ENCODE results near the gene FZD4.
"Not testable (repeated sequence)": the region's sequence is repeated elsewhere in the genome, so short reads cannot be mapped to it uniquely, and the experiment has no call there.

FZD4 gene

DNA sequence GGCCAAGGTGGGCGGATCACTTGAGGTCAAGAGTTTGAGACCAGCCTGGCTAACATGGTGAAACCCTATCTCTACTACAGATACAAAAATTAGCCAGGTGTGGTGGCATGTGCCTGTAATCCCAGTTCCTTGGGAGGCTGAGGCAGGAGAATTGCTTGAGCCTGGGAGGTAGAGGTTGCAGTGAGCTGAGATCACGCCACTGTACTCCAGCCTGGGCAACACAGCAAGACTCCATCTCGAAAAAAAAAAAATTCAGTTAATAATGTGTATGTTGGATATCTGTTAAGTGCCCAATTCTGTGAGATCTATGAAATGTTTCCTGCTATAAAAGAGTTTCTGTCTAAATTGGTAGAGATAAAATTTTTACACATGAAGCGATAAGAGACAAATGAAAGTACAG lies 37.1 kb upstream of the FZD4 start:
- H3K27ac ChIP-seq (replicated peaks; ENCODE audit: low read length); H3K4me2 ChIP-seq (ENCODE audit: insufficient read depth, low read length, poor library complexity, severe bottlenecking); H2BK120ac ChIP-seq (ENCODE audit: low read depth, low read length); H2BK12ac ChIP-seq (ENCODE audit: low read length); H4K91ac ChIP-seq (ENCODE audit: low read depth, low read length, poor library complexity); H2AK5ac ChIP-seq (ENCODE audit: low read depth, low read length); H3K79me1 ChIP-seq (ENCODE audit: low read depth, low read length); H3K36me3 ChIP-seq (replicated peaks in 1 of 2; ENCODE audit: control insufficient read depth in 2 of 2, insufficient read depth in 2 of 2, low read length in 2 of 2); H3K23ac ChIP-seq (ENCODE audit: low read depth, low read length, poor library complexity); H3K9me3 ChIP-seq (replicated peaks in 1 of 2; ENCODE audit: control insufficient read depth in 2 of 2, insufficient read depth in 1 of 2, low read depth in 1 of 2, low read length in 2 of 2); H3K18ac ChIP-seq (ENCODE audit: low read length); H2BK5ac ChIP-seq (ENCODE audit: low read length); H3K4me3 ChIP-seq (ENCODE audit: low read length in 2 of 2); H3K9ac ChIP-seq (ENCODE audit: low read depth, low read length, poor library complexity); H2AFZ ChIP-seq (ENCODE audit: low read length); H3K27me3 ChIP-seq (ENCODE audit: control insufficient read depth in 3 of 3, insufficient read depth in 3 of 3, low read depth in 1 of 3, low read length in 3 of 3); H2BK15ac ChIP-seq (ENCODE audit: low read length); H3K4me1 ChIP-seq (ENCODE audit: control insufficient read depth in 2 of 2, insufficient read depth in 1 of 2, low read depth in 1 of 2, low read length in 2 of 2); H3K4ac ChIP-seq (ENCODE audit: low read length); H3K14ac ChIP-seq (ENCODE audit: low read length); H4K8ac ChIP-seq (ENCODE audit: low read depth, low read length); DNase-seq (ENCODE audit: low spot score): not testable (repeated sequence)
- WGBS, 2 donors (ENCODE audit: extremely low coverage in 2 of 2, insufficient read length in 2 of 2, insufficient replicate concordance in 1 of 2): no CpG with 5 or more reads among the region's 4 CpGs

- Histone ChIP-seq H2AK5ac (ENCODE audit: low read depth, low read length) (no peak overlapping the region), H3K4me3 (ENCODE audit: low read length in 2 of 2) (no peak overlapping the region), H2BK120ac (ENCODE audit: low read depth, low read length) (no peak overlapping the region), H3K4ac (ENCODE audit: low read length) (no peak overlapping the region), H2BK5ac (ENCODE audit: low read length) (no peak overlapping the region), H3K4me2 (ENCODE audit: insufficient read depth, low read length, poor library complexity, severe bottlenecking) (no peak overlapping the region), H3K27ac (replicated peaks; ENCODE audit: low read length) (no peak overlapping the region), H4K8ac (ENCODE audit: low read depth, low read length) (no peak overlapping the region), H3K9me3 (replicated peaks in 1 of 2; ENCODE audit: control insufficient read depth in 2 of 2, insufficient read depth in 1 of 2, low read depth in 1 of 2, low read length in 2 of 2) (no peaks in the 10 kb centered on the region), H2BK15ac (ENCODE audit: low read length) (no peak overlapping the region), H2BK12ac (ENCODE audit: low read length) (no peak overlapping the region), H3K4me1 (ENCODE audit: control insufficient read depth in 2 of 2, insufficient read depth in 1 of 2, low read depth in 1 of 2, low read length in 2 of 2) (peaks cover 1 to 3% of the 10 kb centered on the region in 2 donors), H2AFZ (ENCODE audit: low read length) (no peak overlapping the region), H3K18ac (ENCODE audit: low read length) (no peak overlapping the region), H3K9ac (ENCODE audit: low read depth, low read length, poor library complexity) (no peak overlapping the region), H3K14ac (ENCODE audit: low read length) (no peak overlapping the region), H3K36me3 (replicated peaks in 1 of 2; ENCODE audit: control insufficient read depth in 2 of 2, insufficient read depth in 2 of 2, low read length in 2 of 2) (no peaks in the 10 kb centered on the region), H3K27me3 (ENCODE audit: control insufficient read depth in 3 of 3, insufficient read depth in 3 of 3, low read depth in 1 of 3, low read length in 3 of 3) (peaks cover 0 to 8% (median 0%) of the 10 kb centered on the region in 3 experiments), H3K23ac (ENCODE audit: low read depth, low read length, poor library complexity) (no peak overlapping the region), H3K79me1 (ENCODE audit: low read depth, low read length) (no peaks in the 10 kb centered on the region), H4K91ac (ENCODE audit: low read depth, low read length, poor library complexity) (no peak overlapping the region)
- no peak for DNase-seq (ENCODE audit: low spot score)
- no CpG with 5 or more reads among the region's 5 CpGs for WGBS, 2 donors (ENCODE audit: extremely low coverage in 2 of 2, insufficient read length in 2 of 2, insufficient replicate concordance in 1 of 2)
Measured at GRCh38 chr11:86991341-86991740, 36.1 kb upstream of the FZD4 start.

DNA sequence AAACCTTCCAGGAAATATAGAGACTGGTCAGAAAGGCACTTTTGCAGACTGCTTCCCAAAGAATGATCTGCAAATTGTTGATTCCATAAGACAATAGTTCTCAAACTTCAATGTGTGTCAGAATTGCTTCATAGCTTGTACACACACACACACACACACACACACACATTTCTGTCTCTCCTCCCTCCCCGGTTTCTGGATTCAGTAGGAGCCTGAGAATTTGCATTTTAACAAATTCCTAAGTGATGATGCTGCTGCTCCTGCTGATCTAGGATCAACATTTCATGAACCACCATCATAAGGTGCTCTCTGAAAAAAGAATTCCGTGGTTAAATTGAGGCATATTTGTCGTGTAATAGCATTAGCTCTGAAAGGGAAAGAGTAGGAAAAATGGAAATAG lies 35.3 kb upstream of the FZD4 start:
- H3K9me3 ChIP-seq (replicated peaks in 1 of 2; ENCODE audit: control insufficient read depth in 2 of 2, insufficient read depth in 1 of 2, low read depth in 1 of 2, low read length in 2 of 2): no peaks in the 10 kb centered on the region
- no peak overlapping the region for H3K4ac ChIP-seq (ENCODE audit: low read length)
- no peak overlapping the region for H3K14ac ChIP-seq (ENCODE audit: low read length)
- H2BK5ac ChIP-seq (ENCODE audit: low read length): no peak overlapping the region
- H4K8ac ChIP-seq (ENCODE audit: low read depth, low read length): no peak overlapping the region
- H2AFZ ChIP-seq (ENCODE audit: low read length): no peak overlapping the region
- no peak overlapping the region for H3K23ac ChIP-seq (ENCODE audit: low read depth, low read length, poor library complexity)
- H3K27ac ChIP-seq (replicated peaks; ENCODE audit: low read length): no peak overlapping the region
- H3K36me3 ChIP-seq (replicated peaks in 1 of 2; ENCODE audit: control insufficient read depth in 2 of 2, insufficient read depth in 2 of 2, low read length in 2 of 2): no peaks in the 10 kb centered on the region
- no peak overlapping the region for H2BK15ac ChIP-seq (ENCODE audit: low read length)
- no peak overlapping the region for H3K9ac ChIP-seq (ENCODE audit: low read depth, low read length, poor library complexity)
- H2BK12ac ChIP-seq (ENCODE audit: low read length): no peak overlapping the region
- DNase-seq (ENCODE audit: low spot score): peak; percentile 24
- H3K79me1 ChIP-seq (ENCODE audit: low read depth, low read length): no peaks in the 10 kb centered on the region
- no peak overlapping the region for H3K4me2 ChIP-seq (ENCODE audit: insufficient read depth, low read length, poor library complexity, severe bottlenecking)
- WGBS, 2 donors (ENCODE audit: extremely low coverage in 2 of 2, insufficient read length in 2 of 2, insufficient replicate concordance in 1 of 2): no CpG with 5 or more reads among the region's 3 CpGs
- no peak overlapping the region for H2AK5ac ChIP-seq (ENCODE audit: low read depth, low read length)
- H3K4me1 ChIP-seq (ENCODE audit: control insufficient read depth in 2 of 2, insufficient read depth in 1 of 2, low read depth in 1 of 2, low read length in 2 of 2): peaks cover 1 to 3% of the 10 kb centered on the region in 2 donors
- H4K91ac ChIP-seq (ENCODE audit: low read depth, low read length, poor library complexity): no peak overlapping the region
- no peak overlapping the region for H3K4me3 ChIP-seq (ENCODE audit: low read length in 2 of 2)
- no peak overlapping the region for H3K18ac ChIP-seq (ENCODE audit: low read length)
- H3K27me3 ChIP-seq (ENCODE audit: control insufficient read depth in 3 of 3, insufficient read depth in 3 of 3, low read depth in 1 of 3, low read length in 3 of 3): peaks cover 0 to 8% (median 0%) of the 10 kb centered on the region in 3 experiments
- H2BK120ac ChIP-seq (ENCODE audit: low read depth, low read length): no peak overlapping the region

GRCh38 chr11:86990031-86990430 lies 34.8 kb upstream of the FZD4 start:
- Histone ChIP-seq H3K4ac (ENCODE audit: low read length) (no peak overlapping the region), H3K79me1 (ENCODE audit: low read depth, low read length) (no peaks in the 10 kb centered on the region), H2BK12ac (ENCODE audit: low read length) (no peak overlapping the region), H3K18ac (ENCODE audit: low read length) (no peak overlapping the region), H3K4me3 (ENCODE audit: low read length in 2 of 2) (no peak overlapping the region), H3K9me3 (replicated peaks in 1 of 2; ENCODE audit: control insufficient read depth in 2 of 2, insufficient read depth in 1 of 2, low read depth in 1 of 2, low read length in 2 of 2) (no peaks in the 10 kb centered on the region), H3K9ac (ENCODE audit: low read depth, low read length, poor library complexity) (no peak overlapping the region), H2BK15ac (ENCODE audit: low read length) (no peak overlapping the region), H3K36me3 (replicated peaks in 1 of 2; ENCODE audit: control insufficient read depth in 2 of 2, insufficient read depth in 2 of 2, low read length in 2 of 2) (no peaks in the 10 kb centered on the region), H3K27me3 (ENCODE audit: control insufficient read depth in 3 of 3, insufficient read depth in 3 of 3, low read depth in 1 of 3, low read length in 3 of 3) (peaks cover 0 to 8% (median 0%) of the 10 kb centered on the region in 3 experiments), H2AFZ (ENCODE audit: low read length) (no peak overlapping the region), H4K91ac (ENCODE audit: low read depth, low read length, poor library complexity) (no peak overlapping the region), H2BK120ac (ENCODE audit: low read depth, low read length) (no peak overlapping the region), H2BK5ac (ENCODE audit: low read length) (no peak overlapping the region), H3K23ac (ENCODE audit: low read depth, low read length, poor library complexity) (no peak overlapping the region), H3K4me1 (ENCODE audit: control insufficient read depth in 2 of 2, insufficient read depth in 1 of 2, low read depth in 1 of 2, low read length in 2 of 2) (peaks cover 1 to 3% of the 10 kb centered on the region in 2 donors), H2AK5ac (ENCODE audit: low read depth, low read length) (no peak overlapping the region), H4K8ac (ENCODE audit: low read depth, low read length) (no peak overlapping the region), H3K27ac (replicated peaks; ENCODE audit: low read length) (no peak overlapping the region), H3K4me2 (ENCODE audit: insufficient read depth, low read length, poor library complexity, severe bottlenecking) (no peak overlapping the region), H3K14ac (ENCODE audit: low read length) (no peak overlapping the region)
- WGBS, 2 donors (ENCODE audit: extremely low coverage in 2 of 2, insufficient read length in 2 of 2, insufficient replicate concordance in 1 of 2): no CpG with 5 or more reads among the region's 1 CpG
- DNase-seq (ENCODE audit: low spot score): no peak
